HG03280 (cell line): ENCODE data around the gene TRMT13.

Experiments used
- ATAC-seq: cut with Tn5 transposase; IDR thresholded peaks from one replicate; pipeline ENCODE4 v1.9.1; 2021; ENCODE audit warnings: mild to moderate bottlenecking, moderate library complexity; ENCODE audit not compliant: unreplicated experiment

TRMT13 gene, protein sequence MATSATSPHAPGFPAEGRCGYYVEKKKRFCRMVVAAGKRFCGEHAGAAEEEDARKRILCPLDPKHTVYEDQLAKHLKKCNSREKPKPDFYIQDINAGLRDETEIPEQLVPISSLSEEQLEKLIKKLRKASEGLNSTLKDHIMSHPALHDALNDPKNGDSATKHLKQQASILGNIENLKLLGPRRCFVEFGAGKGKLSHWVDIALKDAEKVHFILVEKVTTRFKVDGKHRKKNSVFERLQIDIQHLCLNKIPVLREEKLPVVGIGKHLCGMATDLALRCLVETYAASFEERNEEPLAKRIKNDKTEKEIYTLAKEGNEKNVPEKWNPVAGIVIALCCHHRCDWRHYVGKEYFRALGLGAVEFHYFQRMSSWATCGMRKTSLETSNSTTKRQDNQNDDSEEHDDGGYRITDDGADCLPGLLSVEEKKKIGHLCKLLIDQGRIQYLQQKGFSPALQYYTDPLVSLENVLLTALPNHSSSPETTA

GRCh38 chr1:100132566-100133477, at the start of gene TRMT13, which contains the start of gene SASS6:
Gene TRMT13 (plus strand): TSS chr1:100133163. CDS start chr1:100133169, 6 bp downstream.
Gene SASS6 (minus strand): TSS chr1:100132930. CDS start chr1:100132814, 116 bp downstream.
- peak; percentile 88 for ATAC-seq

- ATAC-seq, result no peak
These were observed 45.6 kb upstream of the TRMT13 start for GRCh38 chr1:100087396-100087795.

DNA sequence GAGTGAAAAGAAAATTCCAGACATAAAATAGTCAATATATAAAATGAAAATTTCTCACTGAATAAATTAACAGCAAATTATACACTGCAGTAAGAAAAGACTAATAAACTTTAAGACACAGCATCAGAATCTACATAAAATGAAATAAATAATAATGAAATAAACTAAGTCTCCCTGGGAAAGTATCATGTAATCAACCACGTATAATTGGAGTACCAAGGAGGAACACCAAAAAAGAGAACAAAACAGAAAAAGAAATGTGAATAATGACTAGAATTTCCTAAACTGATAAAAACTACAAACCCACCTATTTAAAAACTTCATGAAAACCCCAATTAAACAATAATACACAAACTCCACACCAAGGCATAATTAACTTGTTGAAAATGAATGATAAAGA, 43.9 kb upstream of the TRMT13 start:
- ATAC-seq, result no peak

DNA sequence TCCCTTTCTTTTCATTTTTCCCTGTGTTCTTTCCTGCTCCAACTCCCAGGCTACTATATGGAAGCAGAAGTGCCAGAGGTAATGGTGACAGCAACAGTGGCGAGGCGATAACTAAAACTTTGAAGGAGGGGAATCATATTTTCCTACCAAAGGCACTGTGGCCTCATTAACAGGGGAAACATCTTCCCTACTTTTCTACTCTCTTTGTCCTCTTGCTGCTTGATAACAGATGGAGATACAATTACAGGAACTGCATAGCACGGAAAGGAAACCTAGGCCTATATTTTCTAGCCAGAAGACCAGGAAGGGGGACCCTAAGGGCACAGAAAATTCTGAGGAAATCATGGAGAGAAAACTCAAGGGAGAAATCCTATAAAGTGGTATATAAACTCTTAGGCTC, 42.5 kb upstream of the TRMT13 start:
- ATAC-seq, result no peak

DNA sequence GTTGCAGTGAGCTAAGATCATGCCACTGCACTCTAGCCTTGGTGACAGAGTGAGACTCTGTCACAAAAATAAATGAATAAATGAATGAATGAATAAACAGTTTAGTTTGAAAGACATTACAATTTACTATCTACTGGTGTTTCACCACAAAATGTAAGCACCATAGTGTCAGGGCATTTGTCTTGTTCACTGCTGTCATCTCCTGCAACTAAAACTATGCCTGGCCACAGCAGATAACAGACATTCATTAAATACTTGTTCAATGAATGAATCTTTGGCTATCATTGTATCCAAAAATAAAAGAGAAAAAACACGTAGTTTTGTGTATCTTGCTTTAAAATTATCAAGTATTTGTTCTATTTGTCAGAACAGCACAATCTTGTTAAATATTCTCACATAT, 32.8 kb upstream of the TRMT13 start:
- no peak for ATAC-seq

DNA sequence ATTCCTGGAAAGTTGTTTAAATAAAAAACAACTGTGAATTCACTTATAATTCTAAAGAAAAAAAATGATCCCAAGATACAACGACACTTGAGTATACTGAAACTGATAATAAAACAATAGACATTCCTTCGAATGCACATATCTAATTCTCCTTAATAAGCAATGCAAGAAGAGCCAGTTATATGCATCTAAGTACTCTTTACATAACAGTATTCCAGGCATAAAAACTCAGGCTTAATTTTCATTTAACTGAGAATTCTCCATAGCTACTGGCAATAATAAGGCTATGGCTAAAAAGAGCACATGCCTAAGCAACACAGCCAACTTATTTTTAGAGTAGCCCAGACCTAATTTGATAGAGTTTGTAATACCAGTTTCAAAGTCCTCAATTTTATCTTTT, 31.4 kb upstream of the TRMT13 start:
- no peak for ATAC-seq

- ATAC-seq, result no peak
These were observed 25.3 kb upstream of the TRMT13 start for GRCh38 chr1:100107696-100108095.

DNA sequence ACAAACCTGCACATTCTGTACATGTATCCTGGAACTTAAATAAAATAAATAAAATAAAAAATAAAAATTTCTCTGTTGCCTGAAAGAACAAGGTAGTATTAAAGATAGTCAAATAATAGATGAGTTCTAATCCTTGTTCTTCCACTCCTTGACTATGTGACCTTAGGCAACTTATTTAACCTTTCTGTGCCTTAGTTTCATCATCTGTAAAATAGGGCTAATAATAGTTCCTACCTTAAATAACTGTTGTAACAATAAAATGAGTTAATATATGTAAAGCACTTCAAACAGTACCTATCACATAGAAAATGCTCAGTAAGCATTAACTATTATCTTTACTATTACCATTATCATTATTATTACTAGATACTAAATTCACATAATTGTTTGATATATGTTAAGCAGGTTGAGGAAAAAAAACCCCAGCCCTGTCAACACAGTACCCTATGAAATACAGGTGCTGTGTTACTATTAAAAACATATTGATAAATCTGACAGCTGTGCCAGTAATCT, 23.4 kb upstream of the TRMT13 start:
- no peak for ATAC-seq

GRCh38 chr1:100115524-100115923, 17.4 kb upstream of the TRMT13 start:
- ATAC-seq, result no peak

DNA sequence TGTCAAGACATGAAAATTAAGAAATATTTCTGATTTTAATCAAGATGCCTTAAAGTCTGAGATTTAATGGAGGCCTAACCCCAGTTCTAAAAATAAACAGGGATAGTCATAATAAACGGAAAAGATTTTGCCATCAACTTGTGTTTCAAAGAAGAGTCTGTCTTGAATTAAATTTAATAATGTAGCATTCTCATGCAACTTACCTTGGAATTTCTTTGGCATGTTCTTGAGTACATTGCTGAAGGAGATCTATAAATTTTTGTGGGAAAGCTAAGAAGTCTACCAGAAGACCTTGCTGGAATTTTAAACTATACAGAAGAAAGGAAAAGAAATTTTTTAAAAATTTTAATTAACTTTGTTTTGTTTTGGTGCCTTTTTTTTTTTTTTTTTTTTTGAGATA, 10.8 kb upstream of the TRMT13 start:
- no peak for ATAC-seq

DNA sequence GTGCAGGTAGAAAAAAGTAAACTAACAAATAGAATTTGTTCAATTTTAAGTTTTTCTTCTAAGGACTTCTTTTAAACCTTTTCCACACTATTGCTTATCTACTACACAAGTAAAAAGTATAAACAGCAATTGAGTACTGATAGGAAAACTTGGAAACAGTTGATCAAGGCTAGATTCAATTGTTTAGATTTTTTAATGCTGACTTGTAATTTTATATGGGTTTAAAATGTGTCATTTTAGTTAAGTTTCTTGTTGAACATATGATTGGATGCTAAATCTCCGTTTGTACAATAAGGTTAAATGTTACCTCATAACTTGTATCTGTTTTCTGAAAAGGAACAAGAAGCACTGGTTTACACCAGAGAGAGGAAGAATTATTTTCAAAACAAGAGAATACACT, 5.7 kb upstream of the TRMT13 start:
- no peak for ATAC-seq

- ATAC-seq, result no peak
These were observed 2.3 kb upstream of the TRMT13 start for GRCh38 chr1:100130552-100131077.

- no peak for ATAC-seq
These were observed 1.3 kb upstream of the TRMT13 start for GRCh38 chr1:100131623-100132022.

- ATAC-seq, result no peak
These were observed 1.9 kb downstream of the TRMT13 start for GRCh38 chr1:100134872-100135271.

- ATAC-seq, result no peak
These were observed 4.6 kb downstream of the TRMT13 start for GRCh38 chr1:100137602-100138001.

- no peak for ATAC-seq
These were observed 8.2 kb downstream of the TRMT13 start for GRCh38 chr1:100141192-100141591.

GRCh38 chr1:100142343-100142742, 9.4 kb downstream of the TRMT13 start:
- ATAC-seq, result no peak

DNA sequence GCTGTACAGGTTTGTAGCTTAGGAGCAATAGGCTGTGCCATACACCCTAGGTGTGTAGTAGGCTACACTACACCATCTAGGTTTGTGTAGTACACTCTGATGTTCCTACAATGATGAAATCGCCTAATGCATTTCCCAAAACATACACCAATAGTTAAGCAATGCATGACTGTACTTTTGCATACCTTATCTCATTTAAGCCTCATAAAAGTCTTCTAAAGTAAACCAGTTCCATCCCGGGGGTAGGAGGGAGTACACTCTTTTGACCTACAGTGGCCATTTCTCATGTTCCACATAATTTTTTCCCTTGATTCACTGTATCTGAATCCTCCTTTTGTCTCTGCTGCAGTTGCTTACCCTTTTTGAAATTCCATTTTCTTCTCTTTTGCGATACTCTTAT, 12.2 kb downstream of the TRMT13 start:
- no peak for ATAC-seq

GRCh38 chr1:100146958-100147357, 14.0 kb downstream of the TRMT13 start:
- ATAC-seq, result no peak

DNA sequence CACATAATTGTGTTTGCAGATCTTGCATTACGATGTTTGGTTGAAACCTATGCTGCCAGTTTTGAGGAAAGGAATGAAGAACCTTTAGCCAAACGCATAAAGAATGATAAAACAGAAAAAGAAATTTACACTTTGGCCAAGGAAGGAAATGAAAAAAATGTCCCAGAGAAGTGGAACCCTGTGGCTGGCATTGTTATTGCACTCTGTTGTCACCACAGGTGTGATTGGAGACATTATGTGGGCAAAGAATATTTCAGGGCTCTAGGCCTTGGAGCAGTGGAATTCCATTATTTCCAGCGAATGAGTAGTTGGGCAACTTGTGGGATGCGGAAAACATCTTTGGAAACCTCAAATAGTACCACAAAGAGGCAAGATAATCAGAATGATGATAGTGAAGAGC, 14.9 kb downstream of the TRMT13 start:
- no peak for ATAC-seq

DNA sequence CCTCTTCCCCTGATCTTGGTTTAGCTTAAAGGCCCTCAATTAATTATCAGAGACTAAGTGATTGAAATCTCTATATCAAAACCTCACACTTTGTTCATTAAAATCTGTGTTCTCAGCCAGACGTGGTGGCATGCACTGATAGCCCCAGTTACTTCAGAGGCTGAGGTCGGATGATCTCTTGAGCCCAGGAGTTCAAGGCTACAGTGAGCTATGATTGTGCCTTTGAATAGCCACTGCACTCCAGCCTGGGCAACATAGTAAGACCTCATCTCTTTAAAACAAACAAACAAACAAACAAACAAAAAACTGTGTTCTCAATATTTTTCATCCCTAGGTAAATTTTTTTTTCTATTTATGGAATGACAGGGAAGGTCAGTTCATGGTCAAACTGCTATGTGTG, 18.7 kb downstream of the TRMT13 start:
- no peak for ATAC-seq
